GM12878 (cell line): ENCODE data around the gene NCLN. TPM values are rescaled to one million over a fixed set of nuclear protein-coding genes. Genes with fewer than 3 reads are reported as not detected.
A peak's percentile ranks its signal among the peaks of the same experiment; 100 is the strongest.

Source experiments
- E2F4 ChIP-seq: IDR thresholded peaks from 2 replicates; pipeline ENCODE4 v1.6.1; 2012; ENCODE audit warnings: low read depth, low read length, improper control_type of control experiment
- E4F1 ChIP-seq: fragments of 450-650 bp; IDR thresholded peaks from 2 replicates; pipeline ENCODE4 v1.6.1; 2018; ENCODE audit warnings: borderline replicate concordance, mild to moderate bottlenecking; ENCODE audit not compliant: partially characterized antibody
- ETV6 ChIP-seq, 2 experiments: fragments of 450-650 bp in 1 of 2; IDR thresholded peaks in 1 of 2; conservative IDR thresholded peaks in 1 of 2; 2 replicates each; pipeline ENCODE4 v1.6.1; 2014; ENCODE audit warnings: antibody characterized with exemption in 1 of 2, borderline replicate concordance in 1 of 2, low read depth in 1 of 2, mild to moderate bottlenecking in 1 of 2, moderate library complexity in 1 of 2
- EZH2 ChIP-seq: IDR thresholded peaks from 2 replicates; pipeline ENCODE4 v1.6.1; 2012; ENCODE audit warnings: low read depth, mild to moderate bottlenecking, control low read depth, inconsistent platforms, low read length, borderline replicate concordance; ENCODE audit not compliant: control insufficient read depth
- GABPA ChIP-seq: IDR thresholded peaks from 2 replicates; pipeline ENCODE4 v1.6.1; 2014; ENCODE audit warnings: antibody characterized with exemption, low read depth, mild to moderate bottlenecking, inconsistent platforms
- MLLT1 ChIP-seq: fragments of 450-650 bp; IDR thresholded peaks from 2 replicates; pipeline ENCODE4 v1.6.1; 2016; ENCODE audit warnings: mild to moderate bottlenecking
- MTA2 ChIP-seq: fragments of 450-650 bp; IDR thresholded peaks from 2 replicates; pipeline ENCODE4 v1.6.1; 2016; ENCODE audit warnings: low read depth, mild to moderate bottlenecking, moderate library complexity
- MXI1 ChIP-seq: fragments of 150-350 bp; IDR thresholded peaks from 2 replicates; pipeline ENCODE4 v1.6.1; 2011; ENCODE audit warnings: low read depth, mild to moderate bottlenecking, inconsistent platforms, low read length, improper control_type of control experiment
- NFYA ChIP-seq: IDR thresholded peaks from 2 replicates; pipeline ENCODE4 v1.6.1; 2011; ENCODE audit warnings: low read depth, mild to moderate bottlenecking, low read length, improper control_type of control experiment, borderline replicate concordance
- NR2C1 ChIP-seq: fragments of 450-650 bp; IDR thresholded peaks from 2 replicates; pipeline ENCODE4 v1.6.1; 2017; ENCODE audit warnings: antibody characterized with exemption, mild to moderate bottlenecking, moderate library complexity
- NR2C2 ChIP-seq: IDR thresholded peaks from 2 replicates; pipeline ENCODE4 v1.6.1; 2011; ENCODE audit warnings: borderline replicate concordance, low read depth; ENCODE audit not compliant: control insufficient read depth, insufficient read length
- RAD21 ChIP-seq: IDR thresholded peaks from 2 replicates; pipeline ENCODE4 v1.6.1; 2011; ENCODE audit warnings: mild to moderate bottlenecking, low read depth, low read length, moderate library complexity; ENCODE audit not compliant: insufficient read depth
- RB1 ChIP-seq: fragments of 450-650 bp; formaldehyde crosslinking; IDR thresholded peaks from 2 replicates; pipeline ENCODE4 v1.6.1; 2017; ENCODE audit warnings: mild to moderate bottlenecking, borderline replicate concordance
- SMAD1 ChIP-seq: fragments of 450-650 bp; IDR thresholded peaks from 2 replicates; pipeline ENCODE4 v1.6.1; 2018; ENCODE audit warnings: mild to moderate bottlenecking, low read depth; ENCODE audit not compliant: partially characterized antibody
- SPI1 ChIP-seq: IDR thresholded peaks from 2 replicates; pipeline ENCODE4 v1.6.1; 2011; ENCODE audit warnings: low read depth, mild to moderate bottlenecking, low read length, moderate library complexity, borderline replicate concordance; ENCODE audit not compliant: insufficient read depth
- STAT1 ChIP-seq: fragments of 450-650 bp; conservative IDR thresholded peaks from 2 replicates; pipeline ENCODE4 v1.6.1; 2014; ENCODE audit warnings: antibody characterized with exemption, mild to moderate bottlenecking
- ZBTB40 ChIP-seq: fragments of 450-650 bp; IDR thresholded peaks from 2 replicates; pipeline ENCODE4 v1.6.1; 2016; ENCODE audit warnings: mild to moderate bottlenecking, moderate library complexity, borderline replicate concordance
- ZNF622 ChIP-seq: fragments of 450-650 bp; IDR thresholded peaks from 2 replicates; pipeline ENCODE4 v1.6.1; 2017; ENCODE audit warnings: mild to moderate bottlenecking, inconsistent platforms
- polyA plus RNA-seq, 11 experiments: library from polyadenylated mRNA; depleted of rRNA in 4 of 11; unstranded in 6 of 11; stranded (reverse) in 5 of 11; fragments of >200 nt; fragmentation: Nextera tagmentation in 4 of 11; fragmentation: Illumina TruSeq in 1 of 11; extraction: Ambion mirVana in 4 of 11; extraction: Trizol in 1 of 11; gene quantifications; 1 replicate in 1 of 11; 2 replicates in 10 of 11; pipeline versions ENCODE4 v1.2.1 to v1.2.3, GENCODE V29; 2011 to 2016; ENCODE audit warnings: inconsistent platforms in 2 of 11, missing spikeins in 2 of 11, low read depth in 1 of 11
- total RNA-seq, 4 experiments: library from RNA; depleted of rRNA in 3 of 4; stranded (reverse); fragments of >200 nt in 3 of 4; fragmentation: Illumina TruSeq in 1 of 4; extraction: Trizol in 1 of 4; gene quantifications; 2 replicates each; pipeline versions ENCODE4 v1.2.1 to v1.2.3, GENCODE V29; 2013 to 2021

The NCLN gene
- total and polyA plus RNA-seq, 10 of the 15 experiments (the other 5 are each of a cell fraction or from before 2014, with no cell fraction given) = 2.2 to 79.1 (median 36.0) TPM

- TF ChIP-seq ZBTB40 = peak; percentile 98
- TF ChIP-seq MTA2 = peak; percentile 90
- TF ChIP-seq NFYA = no peak
- TF ChIP-seq EZH2 = no peak
- TF ChIP-seq MXI1 = peak; percentile 73
- TF ChIP-seq RAD21 = no peak
- no peak for TF ChIP-seq SMAD1
- peak; percentile 99 for TF ChIP-seq GABPA
- no peak for TF ChIP-seq ZNF622
- no peak for TF ChIP-seq MLLT1
- 0 out of 2 replicates have a peak, but pooled peaks have one; percentile 67 for TF ChIP-seq RB1
- no peak for TF ChIP-seq ETV6 (conservative IDR thresholded peaks at IDR 0.05 in 1 of 2, IDR thresholded peaks at IDR 0.05 in 1 of 2; ENCODE audit: borderline replicate concordance in 1 of 2, low read depth in 1 of 2)
- peak; percentile 96 for TF ChIP-seq NR2C1
- 0 out of 2 replicates have a peak, but pooled peaks have one; percentile 32 for TF ChIP-seq STAT1
- peak; percentile 68; the same call in 1 of the 2 replicates for TF ChIP-seq SPI1
- peak; percentile 72 for TF ChIP-seq E4F1
- no peak for TF ChIP-seq NR2C2
- TF ChIP-seq E2F4 = no peak
These were observed at the start of gene NCLN (continued) for GRCh38 chr19:3185461-3186159.
